PC-3 (cell line): ENCODE measurements around the gene MED1.

Experiments used
- EZH2 ChIP-seq: fragments of 300-600 bp; sonication (generic); IDR thresholded peaks from one replicate; pipeline ENCODE4 v1.6.1; 2017; ENCODE audit warnings: antibody characterized with exemption, mild to moderate bottlenecking, low read length; ENCODE audit not compliant: unreplicated experiment
- EZH2phosphoT487 ChIP-seq: fragments of 300-600 bp; sonication (generic); IDR thresholded peaks from 2 replicates; pipeline ENCODE4 v1.6.1; 2018; ENCODE audit warnings: mild to moderate bottlenecking, antibody characterized with exemption, low read length, borderline replicate concordance
- TF ChIP-seq, protein P1 (sequence below): fragments of 300-600 bp; sonication (generic); conservative IDR thresholded peaks from 2 replicates; pipeline ENCODE4 v1.5.1; 2017; ENCODE audit warnings: antibody characterized with exemption, low read depth, mild to moderate bottlenecking, low read length

DNA sequence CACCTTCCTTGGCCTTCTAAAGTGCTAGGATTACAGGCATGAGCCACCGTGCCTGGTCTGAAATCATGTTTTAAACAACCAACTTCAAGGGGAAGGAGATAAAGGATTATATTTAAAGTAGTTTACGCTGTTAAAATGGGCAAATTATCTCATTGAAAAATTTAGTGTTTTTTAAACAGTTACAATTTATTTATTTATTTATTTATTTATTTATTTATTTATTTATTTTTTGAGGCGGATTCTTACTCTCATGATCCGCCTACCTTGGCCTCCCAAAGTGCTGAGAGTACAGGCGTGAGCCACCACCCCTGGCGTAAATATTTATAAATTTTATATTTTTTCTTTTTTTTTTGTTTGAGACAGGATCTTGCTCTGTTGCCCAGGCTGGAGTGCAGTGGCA is 32.4 kb upstream of the MED1 start:
- TF ChIP-seq, protein P1, sequence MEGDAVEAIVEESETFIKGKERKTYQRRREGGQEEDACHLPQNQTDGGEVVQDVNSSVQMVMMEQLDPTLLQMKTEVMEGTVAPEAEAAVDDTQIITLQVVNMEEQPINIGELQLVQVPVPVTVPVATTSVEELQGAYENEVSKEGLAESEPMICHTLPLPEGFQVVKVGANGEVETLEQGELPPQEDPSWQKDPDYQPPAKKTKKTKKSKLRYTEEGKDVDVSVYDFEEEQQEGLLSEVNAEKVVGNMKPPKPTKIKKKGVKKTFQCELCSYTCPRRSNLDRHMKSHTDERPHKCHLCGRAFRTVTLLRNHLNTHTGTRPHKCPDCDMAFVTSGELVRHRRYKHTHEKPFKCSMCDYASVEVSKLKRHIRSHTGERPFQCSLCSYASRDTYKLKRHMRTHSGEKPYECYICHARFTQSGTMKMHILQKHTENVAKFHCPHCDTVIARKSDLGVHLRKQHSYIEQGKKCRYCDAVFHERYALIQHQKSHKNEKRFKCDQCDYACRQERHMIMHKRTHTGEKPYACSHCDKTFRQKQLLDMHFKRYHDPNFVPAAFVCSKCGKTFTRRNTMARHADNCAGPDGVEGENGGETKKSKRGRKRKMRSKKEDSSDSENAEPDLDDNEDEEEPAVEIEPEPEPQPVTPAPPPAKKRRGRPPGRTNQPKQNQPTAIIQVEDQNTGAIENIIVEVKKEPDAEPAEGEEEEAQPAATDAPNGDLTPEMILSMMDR: no peak
- no peak for TF ChIP-seq EZH2
- no peak for TF ChIP-seq EZH2phosphoT487
